ENCODE measurements around the gene ZNF17.

The ZNF17 gene

DNA sequence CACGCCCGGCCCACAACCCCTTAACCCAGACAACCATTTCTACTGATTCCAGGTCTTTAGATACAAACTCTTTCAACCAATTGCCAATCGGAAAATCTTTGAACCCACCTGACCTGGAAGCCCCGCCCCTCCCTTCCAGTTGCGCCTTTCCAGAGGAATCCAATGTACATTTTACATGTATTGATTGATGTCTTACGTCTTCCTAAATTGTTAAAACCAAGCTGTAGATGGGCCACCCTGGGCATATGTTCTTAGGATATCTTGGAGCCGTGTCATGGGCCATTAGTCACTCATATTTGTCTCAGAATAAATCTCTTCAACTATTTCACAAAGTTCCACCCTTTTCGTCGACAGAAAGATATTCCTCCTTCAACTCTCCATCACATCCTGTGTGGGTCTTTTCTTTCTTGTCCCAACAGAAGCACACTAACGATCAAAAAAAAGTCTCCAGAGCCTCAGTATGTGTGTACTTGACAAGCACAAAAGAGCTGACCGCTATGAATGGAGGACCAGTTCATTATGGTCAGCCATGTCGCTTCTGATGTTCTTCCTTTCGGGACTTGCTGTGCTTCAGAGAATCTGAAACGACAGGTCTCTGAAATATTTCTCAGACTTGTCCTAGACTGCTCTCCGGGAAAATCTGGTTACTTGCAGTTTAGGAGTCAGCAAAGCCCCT, 23.6 kb downstream of the ZNF17 start:
- DNase-seq, result no peak

DNA sequence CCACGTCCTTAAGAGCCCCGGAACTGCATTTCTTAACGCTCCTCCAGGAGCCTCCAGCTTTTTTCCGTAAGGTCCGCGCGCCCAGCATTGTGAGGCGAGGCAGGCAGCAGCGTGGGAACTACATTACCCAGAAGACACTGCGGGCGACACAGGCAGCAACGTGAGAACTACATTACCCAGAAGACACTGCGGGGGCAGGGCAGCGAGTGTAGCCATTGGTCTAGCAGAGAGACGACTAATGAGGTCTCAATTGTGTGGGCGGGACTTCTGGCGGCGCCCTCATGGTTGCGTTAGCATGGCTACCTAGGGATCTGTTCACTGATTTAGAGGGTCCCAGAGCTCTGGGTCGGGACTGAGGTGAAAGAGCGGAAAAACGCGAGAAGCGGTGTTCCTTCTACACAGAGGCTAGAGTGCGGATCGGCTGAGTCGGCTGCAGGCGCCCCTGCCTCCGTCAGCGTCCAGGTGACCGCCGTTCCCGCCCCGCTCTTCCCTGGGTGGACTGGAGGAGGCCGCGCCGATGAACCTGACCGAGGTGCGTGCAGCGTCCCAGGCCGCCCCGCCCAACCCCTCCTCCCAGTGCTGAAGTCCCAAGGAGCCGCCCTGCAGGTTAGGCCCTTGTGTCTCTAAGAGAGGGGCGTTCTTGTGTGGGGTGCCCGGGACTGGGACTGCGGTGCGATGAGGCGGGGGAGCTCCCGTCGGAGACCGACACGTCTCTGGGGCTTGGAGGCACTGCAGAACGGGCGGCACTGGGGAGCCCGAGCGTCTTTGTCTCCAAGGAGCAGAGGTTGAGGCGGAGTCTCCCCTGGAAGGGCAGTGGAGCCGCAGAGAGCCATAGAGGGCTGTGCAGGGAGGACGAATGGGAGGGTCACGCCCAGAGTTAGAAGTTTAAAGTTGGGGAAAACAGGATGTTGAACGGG, 24.4 kb downstream of the ZNF17 start, which contains the start of gene ZNF749:
Gene ZNF749 (plus strand): TSS at position 264 of the 917 bp plus-strand sequence. CDS start 254 bp downstream, at position 518.
- DNase-seq, result peak; percentile 96

DNA sequence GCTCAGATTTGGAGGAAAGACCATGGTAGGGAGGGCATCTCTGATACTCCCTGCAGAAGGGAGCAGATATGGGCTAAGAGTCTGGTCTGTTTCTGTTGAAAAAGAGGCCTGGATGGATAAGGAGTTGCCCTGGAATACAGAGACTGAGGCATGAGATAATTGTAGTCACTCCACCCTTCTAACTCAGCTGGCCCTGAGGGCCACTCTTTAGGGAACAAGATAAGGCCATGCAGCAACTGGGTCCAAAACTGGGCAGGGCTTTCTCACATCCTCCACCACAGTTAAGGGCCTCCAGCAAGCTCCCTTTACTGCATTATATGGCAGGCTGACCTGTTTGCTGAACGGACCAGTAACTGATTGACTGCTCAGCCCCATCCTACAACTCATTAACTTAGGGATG, 25.5 kb downstream of the ZNF17 start:
- DNase-seq, result no peak

DNA sequence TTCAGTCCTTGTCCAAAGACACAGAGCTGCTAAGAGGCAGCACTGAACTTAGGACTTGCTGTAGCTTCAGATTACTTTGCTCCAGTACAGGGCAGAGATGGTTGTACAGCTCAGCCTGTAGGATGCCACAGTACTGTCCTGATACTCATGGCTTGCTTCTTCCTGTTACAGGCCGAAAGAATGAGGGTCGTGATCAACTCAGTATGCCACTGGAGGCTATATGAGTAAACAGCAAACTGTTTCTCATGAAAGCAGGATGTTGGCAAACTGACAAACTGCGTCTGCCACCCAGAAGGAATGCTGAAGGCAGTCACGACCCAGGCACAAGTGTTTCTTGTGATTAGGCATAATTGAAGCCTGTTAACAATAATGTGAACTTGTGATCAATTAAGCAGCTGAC, 27.0 kb downstream of the ZNF17 start:
- no peak for DNase-seq

DNA sequence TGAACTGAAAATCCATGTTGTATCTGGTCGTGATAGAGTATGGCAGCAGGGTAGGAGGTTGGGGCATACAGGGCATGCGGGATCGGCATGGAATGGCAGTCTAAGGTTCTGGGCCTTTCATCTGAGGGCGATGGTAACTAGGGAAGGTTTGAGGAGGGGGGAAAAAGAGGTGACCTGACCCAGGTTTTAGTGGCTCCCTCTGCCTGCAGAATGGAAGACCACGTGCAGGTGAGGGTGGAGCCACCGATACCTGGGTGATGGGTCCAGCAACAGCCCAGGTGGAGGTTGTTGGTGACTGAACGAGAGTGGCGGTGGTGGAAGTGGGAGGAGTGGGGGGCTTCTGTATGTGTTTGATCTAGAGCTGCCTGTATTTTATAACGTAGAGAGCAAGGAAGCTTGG, 28.0 kb downstream of the ZNF17 start:
- DNase-seq, result no peak

DNA sequence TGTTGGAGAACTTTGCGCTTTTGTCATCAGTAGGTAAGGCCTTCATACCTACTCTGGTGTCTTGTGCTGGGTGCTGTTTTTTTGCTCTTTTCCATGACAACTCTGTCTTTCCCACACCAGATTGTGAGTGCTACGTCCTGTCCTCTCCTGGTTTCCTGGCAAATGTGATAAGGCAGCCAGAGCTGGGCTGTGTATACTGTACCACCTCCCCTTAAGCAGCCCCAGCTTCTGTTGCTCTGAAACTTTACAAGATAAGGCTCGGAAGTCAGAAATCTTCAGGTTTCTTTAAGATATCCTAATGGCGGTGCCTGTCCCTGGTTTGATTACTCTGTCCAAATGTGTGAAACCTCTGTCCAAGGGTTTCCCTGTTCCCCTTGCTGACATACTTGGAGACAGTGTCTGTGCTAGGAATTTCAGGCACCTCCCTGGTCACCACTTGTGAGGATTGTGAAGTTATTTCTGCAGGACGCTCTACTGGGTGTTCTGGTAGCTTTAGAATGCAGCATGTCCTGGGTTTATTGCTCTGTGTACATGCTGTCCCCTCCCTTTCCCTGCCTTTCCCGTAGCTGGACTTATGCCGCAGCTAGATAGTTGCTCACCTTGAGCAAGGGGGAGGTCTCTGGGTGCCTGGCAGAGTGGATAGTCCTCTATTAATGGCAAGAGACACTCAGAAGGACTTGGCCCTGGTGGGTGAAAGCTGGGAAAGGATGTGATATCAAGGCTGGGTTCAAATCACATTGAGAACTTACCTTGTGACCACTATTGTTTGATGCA, 31.2 kb downstream of the ZNF17 start:
- DNase-seq, result no peak

DNA sequence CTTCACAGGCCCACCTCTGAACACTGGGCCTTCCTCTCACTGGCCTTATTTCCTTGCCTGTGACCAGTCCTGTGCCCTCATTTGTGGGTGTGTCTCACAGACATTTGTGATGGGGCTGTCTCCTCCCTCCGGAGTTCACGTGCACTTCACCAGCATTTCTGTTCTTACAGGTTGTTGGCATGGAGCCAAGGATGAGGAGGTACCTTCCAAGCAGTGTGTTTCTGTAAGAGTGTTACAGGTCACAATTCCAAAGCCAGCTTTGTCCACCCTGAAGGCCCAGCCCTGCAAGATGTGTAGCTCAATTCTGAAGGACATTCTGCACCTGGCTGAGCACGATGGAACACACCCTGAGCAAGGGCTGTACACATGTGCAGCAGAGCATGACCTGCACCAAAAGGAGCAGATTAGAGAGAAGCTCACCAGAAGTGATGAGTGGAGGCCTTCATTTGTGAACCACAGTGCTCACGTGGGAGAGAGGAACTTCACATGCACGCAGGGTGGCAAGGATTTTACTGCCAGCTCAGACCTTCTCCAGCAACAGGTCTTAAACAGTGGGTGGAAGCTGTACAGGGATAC, 32.2 kb downstream of the ZNF17 start:
- no peak for DNase-seq

DNA sequence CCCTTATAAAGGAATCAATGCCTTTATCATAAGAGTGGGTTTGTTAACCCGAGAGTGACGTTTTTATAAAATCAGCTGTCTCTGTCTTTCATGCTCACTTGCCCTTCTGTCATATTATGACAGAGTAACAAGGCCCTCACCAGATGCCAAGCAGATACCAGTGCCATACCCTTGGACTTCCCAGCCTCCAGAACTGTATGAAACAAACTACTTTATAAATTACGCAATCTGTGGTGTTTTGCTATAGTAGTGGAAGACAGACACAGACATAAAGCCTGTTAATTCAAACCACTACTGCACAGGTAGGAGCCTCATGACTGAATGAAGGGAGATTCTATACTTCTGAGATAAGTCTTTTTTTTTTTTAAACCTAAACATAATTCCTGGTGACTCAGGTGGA, 41.3 kb downstream of the ZNF17 start:
- no peak for DNase-seq

DNA sequence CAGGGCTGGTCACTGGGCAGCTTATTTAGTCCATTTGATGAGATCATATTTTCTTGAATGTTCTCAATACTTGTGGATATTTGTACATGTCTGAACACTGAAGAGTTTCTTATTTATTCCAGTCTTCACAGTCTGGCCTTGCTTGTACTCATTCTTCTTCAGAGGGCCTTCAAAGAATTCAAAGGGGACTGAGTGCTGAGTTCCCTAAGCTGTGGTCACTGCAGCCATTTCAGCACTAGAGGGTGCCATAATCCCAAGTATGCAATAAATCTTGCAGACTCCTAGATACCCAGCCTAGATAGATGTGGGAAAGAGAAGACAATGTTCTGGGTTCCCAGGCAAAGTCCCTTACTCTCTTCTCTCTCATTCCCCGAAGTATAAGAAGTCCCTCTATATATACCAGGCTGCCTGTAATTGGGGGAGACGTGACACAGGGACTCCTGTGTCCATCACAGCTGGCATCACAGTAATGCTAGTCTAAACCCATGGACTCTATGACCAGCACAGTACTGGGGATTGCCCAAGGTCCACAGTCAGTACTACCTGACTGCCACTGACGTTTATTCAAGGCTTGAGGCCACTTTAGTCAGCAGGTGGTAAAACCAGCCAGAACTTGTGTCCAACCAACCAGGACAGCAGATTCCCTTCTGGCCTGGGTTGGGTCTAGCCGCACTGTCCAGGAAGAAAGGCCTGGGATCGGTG, 54.9 kb downstream of the ZNF17 start:
- DNase-seq, result no peak

DNA sequence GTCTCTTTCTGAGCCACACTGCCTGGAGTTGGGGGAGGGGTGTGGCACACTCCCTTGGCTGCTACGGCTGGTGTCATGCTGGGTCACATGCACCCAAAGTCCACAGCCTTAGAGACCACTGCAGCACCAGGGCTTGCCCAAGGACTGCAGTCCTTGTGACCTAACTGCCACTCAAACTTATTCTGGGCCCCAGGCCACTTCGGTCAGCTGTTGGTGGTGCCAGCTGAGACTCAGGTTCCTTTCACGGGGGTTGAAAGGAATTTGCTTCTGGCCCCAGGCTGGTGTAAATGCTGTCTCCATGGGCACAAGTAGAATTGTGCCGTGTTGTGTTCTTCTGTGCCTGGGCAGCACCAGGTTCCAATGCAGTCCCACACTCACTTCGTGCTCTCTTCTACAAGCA, 55.5 kb downstream of the ZNF17 start:
- DNase-seq, result no peak

Measured in SHP77 treated with DMSO at 0.1 percent for 48 hours (cell line).